ENCODE data around the gene PTPRN2. TPM values are rescaled to one million over a fixed set of nuclear protein-coding genes. Genes with fewer than 3 reads are reported as not detected.

PTPRN2 gene
- total and polyA plus RNA-seq, 4 donors: 18.1 to 69.9 (median 50.4) TPM

DNA sequence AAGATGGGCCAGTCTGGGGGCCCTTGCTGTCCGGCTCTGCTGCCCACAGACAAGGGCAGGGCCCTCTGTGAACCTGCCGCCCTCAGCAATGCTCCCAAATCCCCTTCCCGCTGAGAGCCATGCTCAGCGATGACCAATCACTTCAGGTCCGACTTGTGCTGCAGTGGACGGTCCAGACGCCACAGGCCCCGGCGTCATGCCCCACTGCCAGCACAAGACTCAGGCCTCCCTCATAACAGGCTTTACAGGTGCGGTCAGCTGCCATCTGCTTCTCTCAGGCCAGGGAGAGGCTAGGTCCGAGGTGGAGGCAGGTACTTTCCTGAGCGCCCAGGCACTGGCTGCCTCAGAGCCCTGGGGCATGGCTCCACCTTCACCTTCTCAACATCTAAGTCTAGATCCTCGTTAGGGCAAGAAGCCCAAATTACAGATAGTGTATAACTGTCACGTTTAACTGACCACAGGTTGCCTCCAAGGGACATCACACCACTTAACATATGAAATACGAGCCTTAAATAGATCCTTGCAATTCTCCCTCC, 393.2 kb downstream of the PTPRN2 start:
- WGBS (ENCODE audit: insufficient coverage): 84% methylated on average over 15 of the region's 15 CpGs
- peaks cover 28% of the 10 kb centered on the region for H3K36me3 ChIP-seq (ENCODE audit: control insufficient read depth, insufficient read depth, low read length)
- DNase-seq (ENCODE audit: low read depth in 4 of 6, low spot score in 6 of 6): no peak

GRCh38 chr7:158193446-158193845, 394.2 kb downstream of the PTPRN2 start:
- H3K4me3 ChIP-seq (ENCODE audit: low read depth, low read length): no peak overlapping the region
- WGBS (ENCODE audit: insufficient coverage): 93% methylated on average over 11 of the region's 14 CpGs
- peaks cover 6% of the 10 kb centered on the region for H3K4me1 ChIP-seq (ENCODE audit: control insufficient read depth, insufficient read depth, low read length)
- DNase-seq (ENCODE audit: low read depth in 4 of 6, low spot score in 6 of 6): no peak
- no peak overlapping the region for H3K27ac ChIP-seq (ENCODE audit: low read depth, low read length)
- H3K27me3 ChIP-seq (ENCODE audit: control insufficient read depth, insufficient read depth, low read length): no peaks in the 10 kb centered on the region
- H3K9me3 ChIP-seq (ENCODE audit: control insufficient read depth, insufficient read depth, low read length): no peaks in the 10 kb centered on the region
- peaks cover 31% of the 10 kb centered on the region for H3K36me3 ChIP-seq (ENCODE audit: control insufficient read depth, insufficient read depth, low read length)

More for the DNA sequence above, 393.2 kb downstream of the PTPRN2 start:
- Histone ChIP-seq H3K9me3 (ENCODE audit: control insufficient read depth, insufficient read depth, low read length) (no peaks in the 10 kb centered on the region), H3K27ac (ENCODE audit: low read depth, low read length) (no peak overlapping the region), H3K4me1 (ENCODE audit: control insufficient read depth, insufficient read depth, low read length) (peaks cover 6% of the 10 kb centered on the region), H3K27me3 (ENCODE audit: control insufficient read depth, insufficient read depth, low read length) (no peaks in the 10 kb centered on the region), H3K4me3 (ENCODE audit: low read depth, low read length) (no peak overlapping the region)

DNA sequence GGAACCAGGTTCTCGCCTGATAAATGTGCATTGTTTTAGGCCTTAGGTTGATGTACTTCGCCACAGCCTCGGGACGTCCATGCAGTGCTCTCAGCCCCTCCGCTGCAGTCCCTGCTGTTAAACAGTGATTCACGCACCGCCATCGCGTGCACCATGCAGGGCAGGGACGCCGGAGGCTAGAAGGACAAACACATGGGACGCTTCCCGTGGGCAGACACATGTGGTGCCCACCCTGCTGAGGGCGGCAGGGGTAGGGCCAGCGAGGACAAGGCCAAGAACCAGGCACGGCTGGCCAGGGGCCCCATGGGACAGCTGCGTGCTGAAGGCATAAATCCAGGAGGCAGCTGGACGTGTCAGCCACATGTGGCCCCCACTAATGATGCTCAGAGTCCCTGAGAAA, 394.7 kb downstream of the PTPRN2 start:
- 91% methylated on average over 18 of the region's 18 CpGs for WGBS (ENCODE audit: insufficient coverage)
- no peaks in the 10 kb centered on the region for H3K9me3 ChIP-seq (ENCODE audit: control insufficient read depth, insufficient read depth, low read length)
- H3K4me1 ChIP-seq (ENCODE audit: control insufficient read depth, insufficient read depth, low read length): peaks cover 6% of the 10 kb centered on the region
- peaks cover 32% of the 10 kb centered on the region for H3K36me3 ChIP-seq (ENCODE audit: control insufficient read depth, insufficient read depth, low read length)
- no peak for DNase-seq (ENCODE audit: low read depth in 4 of 6, low spot score in 6 of 6)
- no peaks in the 10 kb centered on the region for H3K27me3 ChIP-seq (ENCODE audit: control insufficient read depth, insufficient read depth, low read length)
- no peak overlapping the region for H3K27ac ChIP-seq (ENCODE audit: low read depth, low read length)
- no peak overlapping the region for H3K4me3 ChIP-seq (ENCODE audit: low read depth, low read length)

- H3K4me3 ChIP-seq (ENCODE audit: low read depth, low read length): no peak overlapping the region
- H3K36me3 ChIP-seq (ENCODE audit: control insufficient read depth, insufficient read depth, low read length): peaks cover 32% of the 10 kb centered on the region
- no peaks in the 10 kb centered on the region for H3K9me3 ChIP-seq (ENCODE audit: control insufficient read depth, insufficient read depth, low read length)
- H3K27ac ChIP-seq (ENCODE audit: low read depth, low read length): no peak overlapping the region
- no peaks in the 10 kb centered on the region for H3K27me3 ChIP-seq (ENCODE audit: control insufficient read depth, insufficient read depth, low read length)
- WGBS (ENCODE audit: insufficient coverage): 93% methylated on average over 28 of the region's 28 CpGs
- DNase-seq (ENCODE audit: low read depth in 4 of 6, low spot score in 6 of 6): no peak
- peaks cover 9% of the 10 kb centered on the region for H3K4me1 ChIP-seq (ENCODE audit: control insufficient read depth, insufficient read depth, low read length)
Observed at GRCh38 chr7:158192184-158192835, 395.3 kb downstream of the PTPRN2 start.

- no peaks in the 10 kb centered on the region for H3K27me3 ChIP-seq (ENCODE audit: control insufficient read depth, insufficient read depth, low read length)
- H3K27ac ChIP-seq (ENCODE audit: low read depth, low read length): no peak overlapping the region
- WGBS (ENCODE audit: insufficient coverage): 93% methylated on average over 7 of the region's 8 CpGs
- H3K4me3 ChIP-seq (ENCODE audit: low read depth, low read length): no peak overlapping the region
- peaks cover 9% of the 10 kb centered on the region for H3K4me1 ChIP-seq (ENCODE audit: control insufficient read depth, insufficient read depth, low read length)
- peaks cover 32% of the 10 kb centered on the region for H3K36me3 ChIP-seq (ENCODE audit: control insufficient read depth, insufficient read depth, low read length)
- DNase-seq (ENCODE audit: low read depth in 4 of 6, low spot score in 6 of 6): no peak
- no peaks in the 10 kb centered on the region for H3K9me3 ChIP-seq (ENCODE audit: control insufficient read depth, insufficient read depth, low read length)
Observed at GRCh38 chr7:158191671-158192070, 396.0 kb downstream of the PTPRN2 start.

DNA sequence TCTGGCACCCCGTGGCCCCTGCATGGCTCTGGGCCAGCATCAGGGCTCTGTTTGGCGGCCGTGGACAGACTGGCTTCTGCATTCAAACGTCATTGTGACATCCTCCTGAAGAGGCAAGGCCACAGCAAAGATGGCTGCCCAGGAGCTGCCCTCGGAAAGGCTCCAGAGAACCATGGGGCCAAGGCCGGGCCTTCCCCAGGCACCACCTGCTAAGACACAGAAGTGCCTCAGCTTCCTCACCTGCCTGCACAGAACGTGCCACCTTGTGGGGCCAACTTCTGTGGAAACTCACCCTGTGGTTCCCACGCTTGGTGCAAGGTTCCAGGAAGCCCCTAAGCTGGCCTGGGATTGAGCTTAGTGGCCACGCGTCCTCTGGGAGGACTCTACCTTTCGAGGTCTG, 396.9 kb downstream of the PTPRN2 start:
- 92% methylated on average over 10 of the region's 11 CpGs for WGBS (ENCODE audit: insufficient coverage)
- DNase-seq (ENCODE audit: low read depth in 4 of 6, low spot score in 6 of 6): no peak

DNA sequence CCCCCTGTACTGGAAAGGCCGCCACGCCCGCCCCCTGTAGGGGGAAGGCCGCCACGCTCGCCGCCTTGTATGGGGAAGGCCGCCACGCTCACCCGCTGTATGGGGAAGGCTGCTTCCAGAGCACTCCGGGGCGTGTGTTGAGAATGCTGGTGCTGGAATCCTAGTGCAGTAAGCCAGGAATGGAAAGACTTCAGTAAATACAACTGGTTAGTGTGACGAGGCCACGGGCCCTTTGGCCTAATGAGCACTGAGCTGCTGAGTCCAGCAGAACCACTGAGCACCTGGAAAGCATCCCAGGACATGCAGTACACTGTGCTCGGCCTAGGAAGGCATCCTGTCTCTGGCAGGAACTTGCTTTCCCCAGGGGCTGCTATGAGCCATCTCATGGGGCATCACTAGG, 398.9 kb downstream of the PTPRN2 start:
- Histone ChIP-seq H3K27me3 (ENCODE audit: control insufficient read depth, insufficient read depth, low read length) (no peaks in the 10 kb centered on the region), H3K4me3 (ENCODE audit: low read depth, low read length) (no peak overlapping the region), H3K27ac (ENCODE audit: low read depth, low read length) (no peak overlapping the region), H3K36me3 (ENCODE audit: control insufficient read depth, insufficient read depth, low read length) (peaks cover 35% of the 10 kb centered on the region), H3K4me1 (ENCODE audit: control insufficient read depth, insufficient read depth, low read length) (peaks cover 9% of the 10 kb centered on the region), H3K9me3 (ENCODE audit: control insufficient read depth, insufficient read depth, low read length) (no peaks in the 10 kb centered on the region)
- no peak for DNase-seq (ENCODE audit: low read depth in 4 of 6, low spot score in 6 of 6)
- WGBS (ENCODE audit: insufficient coverage): 97% methylated on average over 15 of the region's 15 CpGs

More for the DNA sequence above, 396.9 kb downstream of the PTPRN2 start:
- no peak overlapping the region for H3K4me3 ChIP-seq (ENCODE audit: low read depth, low read length)
- H3K4me1 ChIP-seq (ENCODE audit: control insufficient read depth, insufficient read depth, low read length): peaks cover 9% of the 10 kb centered on the region
- peaks cover 35% of the 10 kb centered on the region for H3K36me3 ChIP-seq (ENCODE audit: control insufficient read depth, insufficient read depth, low read length)
- H3K9me3 ChIP-seq (ENCODE audit: control insufficient read depth, insufficient read depth, low read length): no peaks in the 10 kb centered on the region
- H3K27ac ChIP-seq (ENCODE audit: low read depth, low read length): no peak overlapping the region
- no peaks in the 10 kb centered on the region for H3K27me3 ChIP-seq (ENCODE audit: control insufficient read depth, insufficient read depth, low read length)

DNA sequence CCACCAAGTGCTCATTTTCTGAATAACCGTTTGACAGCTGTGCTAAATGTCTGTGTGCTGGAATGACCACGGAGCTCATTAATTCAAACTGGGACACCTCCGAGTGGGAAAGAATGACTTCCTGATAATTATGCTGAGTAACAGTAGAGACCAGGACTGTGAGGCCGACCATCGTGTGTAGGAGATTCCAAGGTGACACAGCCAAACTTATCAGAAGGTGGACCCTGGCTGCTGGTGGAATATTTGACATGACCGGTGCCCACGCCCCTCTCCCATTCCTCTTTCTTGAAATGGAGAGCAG, 400.0 kb downstream of the PTPRN2 start:
- H3K9me3 ChIP-seq (ENCODE audit: control insufficient read depth, insufficient read depth, low read length): peaks cover 1% of the 10 kb centered on the region
- no peak overlapping the region for H3K27ac ChIP-seq (ENCODE audit: low read depth, low read length)
- DNase-seq (ENCODE audit: low read depth in 4 of 6, low spot score in 6 of 6): peak in 1 of 6 donors; percentile 1
- peaks cover 3% of the 10 kb centered on the region for H3K4me1 ChIP-seq (ENCODE audit: control insufficient read depth, insufficient read depth, low read length)
- no peak overlapping the region for H3K4me3 ChIP-seq (ENCODE audit: low read depth, low read length)
- peaks cover 30% of the 10 kb centered on the region for H3K36me3 ChIP-seq (ENCODE audit: control insufficient read depth, insufficient read depth, low read length)
- 51% methylated on average over 4 of the region's 7 CpGs for WGBS (ENCODE audit: insufficient coverage)
- no peaks in the 10 kb centered on the region for H3K27me3 ChIP-seq (ENCODE audit: control insufficient read depth, insufficient read depth, low read length)

GRCh38 chr7:158186864-158187693, 400.5 kb downstream of the PTPRN2 start:
- WGBS (ENCODE audit: insufficient coverage): no CpG with 5 or more reads among the region's 13 CpGs
- peaks cover 3% of the 10 kb centered on the region for H3K4me1 ChIP-seq (ENCODE audit: control insufficient read depth, insufficient read depth, low read length)
- H3K27ac ChIP-seq (ENCODE audit: low read depth, low read length): no peak overlapping the region
- peak in 2 of 6 donors; percentile 11 to 69 for DNase-seq (ENCODE audit: low read depth in 4 of 6, low spot score in 6 of 6)
- no peak overlapping the region for H3K4me3 ChIP-seq (ENCODE audit: low read depth, low read length)
- H3K36me3 ChIP-seq (ENCODE audit: control insufficient read depth, insufficient read depth, low read length): peaks cover 25% of the 10 kb centered on the region
- H3K27me3 ChIP-seq (ENCODE audit: control insufficient read depth, insufficient read depth, low read length): no peaks in the 10 kb centered on the region
- peaks cover 1% of the 10 kb centered on the region for H3K9me3 ChIP-seq (ENCODE audit: control insufficient read depth, insufficient read depth, low read length)
